ENCODE measurements around the gene PLXNA4. TPM values are rescaled to one million over a fixed set of nuclear protein-coding genes. Genes with fewer than 3 reads are reported as not detected.

The PLXNA4 gene
- total RNA-seq, 2 donors from 2014 or later = 0.41 to 2.8 TPM

DNA sequence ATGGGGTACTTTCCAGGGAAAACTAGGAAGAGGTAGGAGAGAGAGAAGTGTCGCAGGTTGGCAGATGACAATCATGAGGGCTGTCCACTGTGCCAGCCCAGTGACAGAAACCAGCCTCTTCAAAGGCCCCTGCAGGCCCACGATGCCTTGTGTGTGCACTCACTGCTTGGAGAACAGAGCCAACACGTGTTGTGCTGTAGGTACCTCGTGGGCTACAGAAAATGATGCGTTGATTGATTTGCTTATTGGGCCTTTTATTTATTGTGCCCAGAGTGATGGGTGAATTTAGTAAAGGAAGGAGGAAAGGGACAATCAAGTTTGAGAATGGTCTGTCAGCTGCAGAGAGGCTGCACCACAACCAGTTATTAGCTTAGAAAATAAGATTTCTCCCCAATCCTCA lies 215.1 kb downstream of the PLXNA4 start:
- WGBS = 86% methylated on average over 5 of the region's 5 CpGs
- Histone ChIP-seq H3K36me3 (no peaks in the 10 kb centered on the region), H3K4me3 (no peak overlapping the region), H3K27ac (no peak overlapping the region), H3K4me1 (replicated peaks) (no peaks in the 10 kb centered on the region), H3K27me3 (replicated peaks; ENCODE audit: insufficient read depth) (no peaks in the 10 kb centered on the region), H3K9me3 (no peaks in the 10 kb centered on the region)
- intact Hi-C loops (cut with DNase I) = no loop called here
- DNase-seq (ENCODE audit: low spot score) = no peak
- no peak for TF ChIP-seq CTCF (IDR thresholded peaks at IDR 0.05)
- TF ChIP-seq POLR2AphosphoS5 (IDR thresholded peaks at IDR 0.05) = no peak
- no peak for TF ChIP-seq POLR2A (IDR thresholded peaks at IDR 0.05)

GRCh38 chr7:132359743-132360142 lies 216.5 kb downstream of the PLXNA4 start:
- no peaks in the 10 kb centered on the region for H3K9me3 ChIP-seq
- no peaks in the 10 kb centered on the region for H3K36me3 ChIP-seq
- no peak overlapping the region for H3K27ac ChIP-seq
- intact Hi-C loops (cut with DNase I) = no loop called here
- H3K27me3 ChIP-seq (replicated peaks; ENCODE audit: insufficient read depth) = no peaks in the 10 kb centered on the region
- H3K4me1 ChIP-seq (replicated peaks) = no peaks in the 10 kb centered on the region
- no peak overlapping the region for H3K4me3 ChIP-seq
- no peak for DNase-seq (ENCODE audit: low spot score)
- WGBS = 95% methylated on average over 3 of the region's 3 CpGs
- no peak for TF ChIP-seq CTCF (IDR thresholded peaks at IDR 0.05)
- no peak for TF ChIP-seq POLR2AphosphoS5 (IDR thresholded peaks at IDR 0.05)

DNA sequence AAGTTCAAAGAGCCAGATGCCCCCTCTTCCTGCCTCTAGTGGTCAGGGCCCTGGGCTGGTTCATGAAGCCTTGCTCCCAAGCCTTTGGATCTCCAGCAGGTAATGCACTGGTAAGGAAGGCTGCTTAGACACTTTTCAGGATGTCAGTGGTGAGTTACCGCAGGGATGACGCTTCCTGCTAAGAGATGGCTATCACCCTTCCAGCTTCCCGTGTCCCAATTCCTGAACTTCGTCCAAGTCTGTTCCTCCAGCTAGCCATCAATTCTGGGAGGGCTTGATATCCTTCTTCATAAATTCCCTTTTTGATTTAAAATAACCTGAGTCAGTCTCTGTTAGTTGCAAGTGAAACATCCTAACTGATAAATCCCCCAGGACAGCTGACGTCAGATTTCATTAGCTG lies 221.2 kb downstream of the PLXNA4 start:
- no peaks in the 10 kb centered on the region for H3K9me3 ChIP-seq
- intact Hi-C loops (cut with DNase I) = no loop called here
- 59% methylated on average over 5 of the region's 5 CpGs for WGBS
- DNase-seq (ENCODE audit: low spot score) = no peak
- H3K4me1 ChIP-seq (replicated peaks) = no peaks in the 10 kb centered on the region
- TF ChIP-seq POLR2AphosphoS5 (IDR thresholded peaks at IDR 0.05) = no peak
- no peak for TF ChIP-seq POLR2A (IDR thresholded peaks at IDR 0.05)
- no peak for TF ChIP-seq CTCF (IDR thresholded peaks at IDR 0.05)
- no peak overlapping the region for H3K27ac ChIP-seq
- no peak overlapping the region for H3K4me3 ChIP-seq
- no peaks in the 10 kb centered on the region for H3K27me3 ChIP-seq (replicated peaks; ENCODE audit: insufficient read depth)
- H3K36me3 ChIP-seq = no peaks in the 10 kb centered on the region

DNA sequence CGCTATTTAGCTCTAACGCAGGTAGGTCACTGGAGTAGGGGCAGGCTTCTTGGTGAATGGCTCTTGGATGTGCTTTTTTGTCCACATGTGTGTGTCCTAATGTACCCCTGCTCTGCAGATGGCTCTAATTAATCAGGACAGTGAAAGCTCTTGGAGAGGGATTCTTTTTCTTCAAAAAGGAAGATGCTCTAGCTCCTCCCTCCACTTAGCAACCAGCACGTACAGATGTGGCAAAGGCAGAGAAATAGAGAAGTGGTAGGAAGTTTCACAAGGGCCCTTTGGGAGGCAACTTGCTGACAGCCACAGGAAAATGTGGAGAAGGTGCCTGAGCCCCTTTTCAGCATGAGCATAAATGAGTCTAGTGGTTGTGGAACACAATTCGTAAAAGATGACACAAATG lies 221.7 kb downstream of the PLXNA4 start:
- Histone ChIP-seq H3K27ac (no peak overlapping the region), H3K4me3 (no peak overlapping the region), H3K4me1 (replicated peaks) (no peaks in the 10 kb centered on the region), H3K36me3 (no peaks in the 10 kb centered on the region), H3K27me3 (replicated peaks; ENCODE audit: insufficient read depth) (no peaks in the 10 kb centered on the region), H3K9me3 (no peaks in the 10 kb centered on the region)
- no peak for DNase-seq (ENCODE audit: low spot score)
- no peak for TF ChIP-seq CTCF (IDR thresholded peaks at IDR 0.05)
- TF ChIP-seq POLR2AphosphoS5 (IDR thresholded peaks at IDR 0.05) = no peak
- no peak for TF ChIP-seq POLR2A (IDR thresholded peaks at IDR 0.05)
- intact Hi-C loops (cut with DNase I) = no loop called here
- 71% methylated on average over 4 of the region's 4 CpGs for WGBS

DNA sequence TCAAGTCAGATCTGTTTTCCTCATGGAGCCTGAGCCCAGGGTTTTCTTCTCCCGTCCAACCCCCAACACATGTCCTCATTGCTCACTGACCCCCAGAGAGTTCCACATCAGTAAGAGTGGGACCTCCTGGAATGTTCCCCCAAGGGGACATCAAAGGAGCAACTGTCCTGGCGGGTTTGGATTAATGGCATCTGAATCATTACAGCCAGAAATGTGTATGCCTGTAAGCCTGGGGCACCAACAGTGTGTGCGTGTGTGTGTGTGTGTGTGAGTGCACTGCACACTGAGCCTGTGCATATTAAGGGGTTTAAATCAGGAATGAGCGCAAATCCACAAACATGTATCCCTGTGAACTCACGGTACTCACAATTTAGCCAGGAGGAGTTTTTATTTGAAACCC lies 222.3 kb downstream of the PLXNA4 start:
- Histone ChIP-seq H3K36me3 (no peaks in the 10 kb centered on the region), H3K4me1 (replicated peaks) (no peaks in the 10 kb centered on the region), H3K27ac (no peak overlapping the region), H3K4me3 (no peak overlapping the region), H3K9me3 (no peaks in the 10 kb centered on the region), H3K27me3 (replicated peaks; ENCODE audit: insufficient read depth) (no peaks in the 10 kb centered on the region)
- intact Hi-C loops (cut with DNase I) = no loop called here
- no peak for TF ChIP-seq CTCF (IDR thresholded peaks at IDR 0.05)
- TF ChIP-seq POLR2AphosphoS5 (IDR thresholded peaks at IDR 0.05) = no peak
- no peak for TF ChIP-seq POLR2A (IDR thresholded peaks at IDR 0.05)
- 70% methylated on average over 5 of the region's 5 CpGs for WGBS
- DNase-seq (ENCODE audit: low spot score) = no peak

Data from prostate gland (tissue), 2 donors.